Epithelial cell of esophagus (primary cell): ENCODE data around the gene SERTAD4.

Source experiments
- DNase-seq: peaks from one replicate; pipeline ENCODE4 v3.0.0; 2010; ENCODE audit warnings: low read depth
- H3K4me3 ChIP-seq: 2 replicates; pipeline ENCODE4 v1.5.1; 2011; ENCODE audit warnings: mild to moderate bottlenecking, low read length, control low read depth
- CTCF ChIP-seq: IDR thresholded peaks from 2 replicates; pipeline ENCODE4 v1.5.1; 2011; ENCODE audit warnings: low read depth, mild to moderate bottlenecking, low read length, control low read depth, inconsistent platforms; ENCODE audit not compliant: insufficient read depth; ENCODE audit errors: missing control alignments

The SERTAD4 gene

DNA sequence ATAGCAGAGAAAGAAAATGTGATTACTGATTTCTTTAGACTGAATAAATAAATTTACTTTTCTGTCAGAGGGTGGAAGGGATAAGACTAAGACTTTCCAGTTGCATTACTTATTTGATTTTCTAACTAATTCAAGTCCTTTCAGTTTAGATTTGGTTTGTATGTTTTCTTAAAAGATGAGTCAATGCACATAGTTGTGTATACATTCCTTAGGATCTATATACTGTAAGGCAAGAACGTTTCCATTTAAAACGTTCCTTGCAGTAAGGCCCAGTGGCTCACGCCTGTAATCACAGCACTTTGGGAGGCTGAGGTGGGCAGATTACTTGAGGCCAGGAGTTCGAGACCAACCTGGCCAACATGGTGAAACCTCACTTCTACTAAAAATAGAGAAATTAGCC, 14.5 kb upstream of the SERTAD4 start:
- no peak overlapping the region for H3K4me3 ChIP-seq
- no peak for TF ChIP-seq CTCF
- no peak for DNase-seq

GRCh38 chr1:210222340-210223006, 10.1 kb upstream of the SERTAD4 start:
- TF ChIP-seq CTCF, result no peak
- H3K4me3 ChIP-seq, result no peak overlapping the region
- DNase-seq, result peak; percentile 62

DNA sequence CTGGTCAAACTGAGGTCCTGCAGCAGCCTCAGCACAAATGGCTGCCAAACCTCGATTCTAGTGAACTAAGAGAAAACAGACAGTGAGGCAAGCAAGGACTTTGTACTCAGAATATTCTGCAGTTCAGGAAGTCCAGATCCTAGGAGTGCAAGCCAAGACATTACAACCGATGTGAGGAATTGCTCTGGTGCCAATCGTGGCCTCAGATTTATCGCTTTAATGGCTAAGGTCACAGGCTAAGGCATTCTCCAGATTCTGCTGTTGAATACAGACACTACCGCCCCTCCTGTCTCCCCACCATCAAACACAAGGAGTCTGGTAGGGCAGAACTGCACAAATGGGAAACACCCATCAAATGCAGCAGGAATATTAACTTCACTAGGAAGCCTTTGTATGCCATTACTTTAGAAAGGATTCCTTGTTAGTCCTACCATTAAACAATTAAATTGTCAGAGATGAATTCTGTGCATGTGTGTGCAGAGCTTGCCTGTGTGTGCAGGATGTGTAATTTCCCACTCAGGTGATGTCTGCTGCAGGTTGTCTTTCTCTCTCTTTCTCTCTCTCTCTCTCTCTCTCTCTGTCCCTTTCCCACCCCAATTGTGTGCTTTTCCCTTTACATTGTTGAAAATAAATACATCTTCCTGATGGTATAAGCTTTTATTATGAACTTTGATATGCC, 9.2 kb upstream of the SERTAD4 start:
- TF ChIP-seq CTCF, result no peak
- no peak overlapping the region for H3K4me3 ChIP-seq
- no peak for DNase-seq

DNA sequence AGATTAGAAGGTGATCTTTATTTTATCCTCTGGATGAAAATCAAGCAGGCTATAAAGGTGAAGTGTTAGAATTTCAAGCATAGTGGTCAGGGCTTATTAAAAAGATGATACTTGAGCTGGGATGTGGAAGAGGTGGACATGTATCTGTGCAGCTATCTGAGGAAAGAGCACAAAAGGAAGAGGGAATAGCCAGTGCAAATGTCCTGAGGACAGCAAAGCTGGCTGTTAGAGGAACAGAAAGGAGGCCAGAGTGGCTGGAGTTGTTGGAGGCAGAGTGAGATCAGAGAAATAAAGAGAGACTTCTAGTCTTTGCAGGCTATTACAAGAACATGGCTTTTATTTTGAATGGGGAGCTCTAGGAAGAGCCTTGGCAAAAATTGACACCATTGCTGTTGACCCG, 4.4 kb upstream of the SERTAD4 start:
- no peak for DNase-seq
- H3K4me3 ChIP-seq, result no peak overlapping the region
- no peak for TF ChIP-seq CTCF

GRCh38 chr1:210230149-210230695, 2.4 kb upstream of the SERTAD4 start:
- no peak overlapping the region for H3K4me3 ChIP-seq
- TF ChIP-seq CTCF, result no peak
- DNase-seq, result peak; percentile 34

DNA sequence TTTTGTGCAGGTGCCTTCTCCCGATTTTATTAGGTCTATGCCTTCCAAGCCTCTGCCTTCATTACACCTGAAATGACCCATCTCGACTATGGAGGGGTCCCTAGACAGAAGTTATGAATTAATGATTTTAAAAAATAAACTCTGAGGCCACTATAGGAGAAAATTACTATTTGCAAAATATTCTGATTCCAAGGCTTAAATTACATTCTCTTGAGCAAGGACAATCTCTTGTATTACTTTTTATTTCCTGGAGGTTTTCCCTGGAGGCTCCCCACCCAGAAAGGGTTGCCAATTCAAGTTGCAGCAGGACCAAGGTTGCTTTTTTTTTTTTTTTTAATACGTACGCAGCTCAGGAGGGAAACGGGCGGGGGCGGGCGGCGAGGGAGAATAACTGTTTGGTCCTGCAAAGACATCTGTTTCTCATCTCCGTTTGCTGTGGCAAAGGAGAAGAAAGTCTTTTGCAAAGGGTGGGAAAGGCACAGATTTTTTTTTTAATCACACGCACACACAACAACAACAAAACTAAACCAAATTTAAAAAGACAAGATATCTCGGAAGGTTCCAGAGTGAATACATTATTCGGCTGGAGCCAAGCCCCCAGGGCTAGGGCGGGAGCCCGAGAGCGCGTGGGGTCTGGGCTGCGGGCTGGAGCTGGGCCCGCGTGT, 618 bp upstream of the SERTAD4 start:
- peak overlapping the region; percentile 18 for H3K4me3 ChIP-seq
- peak; percentile 80 for DNase-seq
- no peak for TF ChIP-seq CTCF
